Measurements from ENCODE around the gene BAZ2B. TPM values are rescaled to one million over a fixed set of nuclear protein-coding genes. Genes with fewer than 3 reads are reported as not detected.

The BAZ2B gene
- total and polyA plus RNA-seq, 9 of the 15 experiments (the other 6 are each of a cell fraction or from before 2014, with no cell fraction given), result 7.5 to 38.6 (median 19.8) TPM

DNA sequence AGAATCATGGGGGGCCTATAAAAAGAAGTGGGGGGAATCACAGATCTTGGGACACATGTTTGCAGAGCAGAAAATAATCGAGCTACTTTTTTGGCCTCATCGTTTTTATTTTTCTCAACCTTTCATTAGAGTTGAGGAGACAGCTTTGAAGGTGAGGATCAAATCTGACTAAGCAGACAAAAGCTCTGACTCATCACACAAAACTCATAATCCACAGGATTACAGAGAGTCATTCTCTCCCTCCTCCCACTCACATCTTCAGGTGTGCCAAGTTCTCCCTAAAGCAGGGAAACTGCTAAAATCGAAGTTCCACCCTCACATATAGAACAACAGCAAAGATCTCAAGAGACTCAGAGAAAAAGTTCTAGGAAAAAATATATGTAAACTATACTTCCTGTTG is 15.6 kb downstream of the BAZ2B start:
- intact Hi-C loops (cut with micrococcal nuclease) (no loop called here), in situ Hi-C loops (cut with MboI) (no loop called here)
- no peaks in the 10 kb centered on the region for H3K36me3 ChIP-seq (ENCODE audit: control insufficient read depth, insufficient read depth, low read length)
- H3K9ac ChIP-seq (ENCODE audit: insufficient read depth in 1 of 2, low read depth in 2 of 2, low read length in 2 of 2), result no peak overlapping the region
- no peak overlapping the region for H3K4me3 ChIP-seq
- ChIA-PET CTCF (ENCODE audit: low intra/inter-chr PET ratio) (no interaction called here), POLR2A (interaction anchor here (0.9 kb wide), 2 partner anchors 9 to 18 kb away, joined by 3 to 4 read pairs; no protein-coding TSS in a partner anchor)
- BruUV-seq (replicated peaks), result no TSS peak
- TF ChIP-seq, protein P1, sequence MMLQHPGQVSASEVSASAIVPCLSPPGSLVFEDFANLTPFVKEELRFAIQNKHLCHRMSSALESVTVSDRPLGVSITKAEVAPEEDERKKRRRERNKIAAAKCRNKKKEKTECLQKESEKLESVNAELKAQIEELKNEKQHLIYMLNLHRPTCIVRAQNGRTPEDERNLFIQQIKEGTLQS (IDR thresholded peaks at IDR 0.05), result peak; percentile 76
- TF ChIP-seq, protein P1 (CRISPR knock-in tag; conservative IDR thresholded peaks at IDR 0.05), result no peak
- TF ChIP-seq ZNF311 (CRISPR knock-in tag; IDR thresholded peaks at IDR 0.05), result no peak
- TF ChIP-seq LCOR (CRISPR knock-in tag; IDR thresholded peaks at IDR 0.05), result no peak
- 0 out of 2 replicates have a peak, but pooled peaks have one; percentile 15 for TF ChIP-seq JUN (IDR thresholded peaks at IDR 0.05; ENCODE audit: borderline replicate concordance, low read depth, low read length)
- TF ChIP-seq JUN (CRISPR knock-in tag; IDR thresholded peaks at IDR 0.05; ENCODE audit: borderline replicate concordance), result no peak
- peak; percentile 60 for TF ChIP-seq EGR1 (conservative IDR thresholded peaks at IDR 0.05)
- TF ChIP-seq ZEB2 (IDR thresholded peaks at IDR 0.05), result peak; percentile 47; the same call in 1 of the 2 replicates
- peak; percentile 25; the same call in 1 of the 2 replicates for TF ChIP-seq DPF2 (IDR thresholded peaks at IDR 0.05)
- peak; percentile 61 for TF ChIP-seq ZNF316 (IDR thresholded peaks at IDR 0.05)
- 0 out of 2 replicates have a peak, but pooled peaks have one; percentile 7 for TF ChIP-seq CBFA2T2 (conservative IDR thresholded peaks at IDR 0.05)
- peak; percentile 23; the same call in 1 of the 2 replicates for TF ChIP-seq ZNF263 (CRISPR knock-in tag; IDR thresholded peaks at IDR 0.05; ENCODE audit: borderline replicate concordance)
- TF ChIP-seq MAFK (IDR thresholded peaks at IDR 0.05; ENCODE audit: low read length), result 0 out of 2 replicates have a peak, but pooled peaks have one; percentile 5
- peak; percentile 65 for TF ChIP-seq FOSL1 (tag; conservative IDR thresholded peaks at IDR 0.05)
- TF ChIP-seq JUND (IDR thresholded peaks at IDR 0.05; ENCODE audit: borderline replicate concordance, low read depth, low read length), result peak; percentile 63; the same call in 1 of the 2 replicates
- peak; percentile 65; the same call in 2 of the 3 replicates for TF ChIP-seq JUND (tag; IDR thresholded peaks at IDR 0.05; ENCODE audit: borderline replicate concordance, low read depth, low read length)
- peak; percentile 31; the same call in 1 of the 2 replicates for TF ChIP-seq ARID1B (IDR thresholded peaks at IDR 0.05)
- peak; percentile 28; the same call in 1 of the 2 replicates for TF ChIP-seq CBFA2T3 (IDR thresholded peaks at IDR 0.05)
- peak; percentile 46 for TF ChIP-seq NFE2 (IDR thresholded peaks at IDR 0.05; ENCODE audit: low read depth)
- TF ChIP-seq SP2 (IDR thresholded peaks at IDR 0.05; ENCODE audit: extremely low read depth, low read depth, low read length, poor library complexity, severe bottlenecking), result no peak
- TF ChIP-seq C11orf30 (IDR thresholded peaks at IDR 0.05; ENCODE audit: low read depth), result peak; percentile 54
- 0 out of 2 replicates have a peak, but pooled peaks have one; percentile 14 for TF ChIP-seq MAFG (tag; conservative IDR thresholded peaks at IDR 0.05)
- TF ChIP-seq ZNF668 (CRISPR knock-in tag; IDR thresholded peaks at IDR 0.05), result no peak
- TF ChIP-seq MAFF (IDR thresholded peaks at IDR 0.05; ENCODE audit: low read length), result peak; percentile 21; the same call in 1 of the 2 replicates
- no peak for TF ChIP-seq COPS2 (conservative IDR thresholded peaks at IDR 0.05)
- TF ChIP-seq SMARCA4 (IDR thresholded peaks at IDR 0.05), result peak; percentile 28; the same call in 1 of the 2 replicates
- H2AFZ ChIP-seq (ENCODE audit: low read depth, low read length), result no peak overlapping the region
- ATAC-seq (peak; percentile 58), DNase-seq (ENCODE audit: extremely low read depth in 1 of 4, low spot score in 3 of 4) (peak in 1 of 4 experiments; percentile 24), FAIRE-seq (no peak)
- peaks cover 8% of the 10 kb centered on the region; the same call in 2 of the 3 replicates for H3K79me2 ChIP-seq (ENCODE audit: control insufficient read depth, insufficient read depth, low read length)
- no peaks in the 10 kb centered on the region for H3K9me3 ChIP-seq (replicated peaks; ENCODE audit: control insufficient read depth, insufficient read depth, low read depth, low read length)
- peaks cover 0 to 2% of the 10 kb centered on the region in 2 experiments; a peak in 2 of 5 replicates for H3K4me1 ChIP-seq (replicated peaks in 1 of 2; ENCODE audit: control insufficient read depth in 2 of 2, insufficient read depth in 2 of 2, low read length in 2 of 2)
- H4K20me1 ChIP-seq (replicated peaks; ENCODE audit: control insufficient read depth, insufficient read depth, low read length), result no peaks in the 10 kb centered on the region
- H3K27ac ChIP-seq (ENCODE audit: extremely low read depth, low read depth, low read length), result no peak overlapping the region
- H3K27me3 ChIP-seq (ENCODE audit: control insufficient read depth in 2 of 2, insufficient read depth in 2 of 2, low read length in 2 of 2), result no peaks in the 10 kb centered on the region
- H3K9me1 ChIP-seq (ENCODE audit: control insufficient read depth, insufficient read depth, low read length), result no peaks in the 10 kb centered on the region
- 4% methylated on average over 3 of the region's 3 CpGs for whole genome bisulfite sequencing (ENCODE audit: insufficient coverage, low coverage, missing lambda C conversion rate)
- H3K4me2 ChIP-seq (ENCODE audit: insufficient read depth, low read length), result no peak overlapping the region

Measured in K562 (cell line).